Testis (tissue), 3 donors: Measurements from ENCODE around the gene MRPS5. TPM values are rescaled to one million over a fixed set of nuclear protein-coding genes. Genes with fewer than 3 reads are reported as not detected.

ENCODE experiments used
- DNase-seq: peaks from one replicate; pipeline ENCODE4 v3.0.0-alpha.2; 2019
- H3K27ac ChIP-seq, 2 donors: fragments of 200-600 bp; sonication (generic); one replicate each; pipeline ENCODE4 v1.5.1; 2019
- H3K27me3 ChIP-seq: fragments of 200-600 bp; sonication (generic); one replicate; pipeline ENCODE4 v1.5.1; 2019
- H3K36me3 ChIP-seq: fragments of 200-600 bp; sonication (generic); one replicate; pipeline ENCODE4 v1.5.1; 2017; ENCODE audit warnings: low read depth; ENCODE audit errors: missing control alignments
- H3K4me1 ChIP-seq: fragments of 200-600 bp; sonication (generic); one replicate; pipeline ENCODE4 v1.5.1; 2019
- H3K4me3 ChIP-seq, 2 donors: fragments of 200-600 bp; sonication (generic); one replicate each; pipeline ENCODE4 v1.5.1; 2017 to 2019
- H3K9me3 ChIP-seq: fragments of 200-600 bp; sonication (generic); one replicate; pipeline ENCODE4 v1.5.1; 2017
- CTCF ChIP-seq, 3 experiments: fragments of 450-650 bp in 2 of 3; fragments of 200-600 bp in 1 of 3; sonication (generic) in 1 of 3; IDR thresholded peaks; one replicate each; pipeline ENCODE4 v1.5.1; 2016 to 2019; ENCODE audit warnings: antibody characterized with exemption in 3 of 3, mild to moderate bottlenecking in 2 of 3, moderate library complexity in 1 of 3
- POLR2A ChIP-seq: fragments of 450-650 bp; IDR thresholded peaks from one replicate; pipeline ENCODE4 v1.6.1; 2017; ENCODE audit warnings: antibody characterized with exemption, mild to moderate bottlenecking, moderate library complexity
- WGBS, 2 donors: methylation state at CpG; one replicate each; pipeline ENCODE4 v1.1.5; 2018; 5-methylcytosine and 5-hydroxymethylcytosine counted together
- intact Hi-C: fragments of 100-400 bp; cut with DNase I; formaldehyde crosslinking; loops from one replicate; pipeline ENCODE4 v1.15.1; 2023; ENCODE audit warnings: low total_unique reads
- polyA plus RNA-seq: library from polyadenylated mRNA; stranded (reverse); fragments of 350-450 nt; fragmentation: Illumina TruSeq; extraction: RNeasy Lipid Tissue Mini Kit (QIAGEN cat#74804); gene quantifications from one replicate; pipeline ENCODE4 v1.2.3, GENCODE V29; 2014; ENCODE audit warnings: low read depth, low replicate concordance; ENCODE audit not compliant: insufficient read depth
- total RNA-seq, 2 donors: library from RNA; depleted of rRNA; stranded (reverse); fragments of >200 nt; gene quantifications; one replicate each; pipeline ENCODE4 v1.2.3, GENCODE V29; 2016

MRPS5 gene
- total and polyA plus RNA-seq, 3 donors from 2014 or later = 44.4 to 63.1 (median 59.3) TPM

GRCh38 chr2:95075440-95076132, 46.0 kb downstream of the MRPS5 start:
- no peak for DNase-seq
- Histone ChIP-seq H3K9me3 (no peaks in the 10 kb centered on the region), H3K36me3 (no peaks in the 10 kb centered on the region), H3K27ac (no peak overlapping the region), H3K4me3 (no peak overlapping the region), H3K27me3 (no peaks in the 10 kb centered on the region), H3K4me1 (no peaks in the 10 kb centered on the region)
- WGBS, 2 donors = 71 to 73% methylated on average over 6 to 8 of the region's 8 CpGs
- intact Hi-C loops = no loop called here
- no peak for TF ChIP-seq POLR2A
- no peak for TF ChIP-seq CTCF (IDR thresholded peaks at IDR 0.05)

- Histone ChIP-seq H3K27ac (no peak overlapping the region), H3K9me3 (no peaks in the 10 kb centered on the region), H3K27me3 (no peaks in the 10 kb centered on the region), H3K36me3 (no peaks in the 10 kb centered on the region), H3K4me3 (no peak overlapping the region), H3K4me1 (no peaks in the 10 kb centered on the region)
- WGBS, 2 donors = 66 to 78% methylated on average over 11 to 15 of the region's 15 CpGs
- TF ChIP-seq CTCF (IDR thresholded peaks at IDR 0.05) (no peak), POLR2A (no peak)
- DNase-seq = no peak
- intact Hi-C loops = no loop called here
These were observed 46.8 kb downstream of the MRPS5 start for GRCh38 chr2:95074663-95075439.

GRCh38 chr2:95073856-95074662, 47.5 kb downstream of the MRPS5 start:
- no peaks in the 10 kb centered on the region for H3K27me3 ChIP-seq
- TF ChIP-seq CTCF (IDR thresholded peaks at IDR 0.05) = no peak
- no peak for TF ChIP-seq POLR2A
- no peaks in the 10 kb centered on the region for H3K36me3 ChIP-seq
- no peak for DNase-seq
- H3K27ac ChIP-seq = no peak overlapping the region
- H3K4me1 ChIP-seq = no peaks in the 10 kb centered on the region
- H3K4me3 ChIP-seq = no peak overlapping the region
- intact Hi-C loops = no loop called here
- no peaks in the 10 kb centered on the region for H3K9me3 ChIP-seq
- 59 to 75% methylated on average over 7 to 18 of the region's 18 CpGs for WGBS, 2 donors

GRCh38 chr2:95072424-95072823, 49.2 kb downstream of the MRPS5 start:
- TF ChIP-seq CTCF (IDR thresholded peaks at IDR 0.05) = no peak
- no peak for TF ChIP-seq POLR2A
- no peaks in the 10 kb centered on the region for H3K4me1 ChIP-seq
- H3K4me3 ChIP-seq = no peak overlapping the region
- H3K27me3 ChIP-seq = no peaks in the 10 kb centered on the region
- 75 to 77% methylated on average over 1 to 4 of the region's 4 CpGs for WGBS, 2 donors
- H3K9me3 ChIP-seq = no peaks in the 10 kb centered on the region
- no peaks in the 10 kb centered on the region for H3K36me3 ChIP-seq
- intact Hi-C loops = no loop called here
- H3K27ac ChIP-seq = no peak overlapping the region
- no peak for DNase-seq
